Peyer's patch (tissue), 4 donors: Measurements from ENCODE around the gene KCNJ9.

ENCODE experiments used
- CTCF ChIP-seq, 6 experiments: fragments of 450-650 bp in 4 of 6; fragments of 200-600 bp in 2 of 6; sonication (generic) in 1 of 6; IDR thresholded peaks; one replicate each; pipeline ENCODE4 v1.5.1; 2017 to 2019; ENCODE audit warnings: antibody characterized with exemption in 6 of 6, mild to moderate bottlenecking in 3 of 6, moderate library complexity in 1 of 6
- POLR2A ChIP-seq, 2 donors: fragments of 450-650 bp; IDR thresholded peaks; one replicate each; pipeline ENCODE4 v1.5.1; 2017; ENCODE audit warnings: antibody characterized with exemption in 2 of 2, mild to moderate bottlenecking in 2 of 2, moderate library complexity in 2 of 2

- TF ChIP-seq POLR2A (IDR thresholded peaks at IDR 0.05) = no peak
- no peak for TF ChIP-seq CTCF (IDR thresholded peaks at IDR 0.05)
These were observed 56.0 kb downstream of the KCNJ9 start for GRCh38 chr1:160137216-160137862.
